Neural cell (in vitro differentiated cells): ENCODE results near the gene GATB. TPM values are rescaled to one million over a fixed set of nuclear protein-coding genes. Genes with fewer than 3 reads are reported as not detected.
"Not testable (repeated sequence)": the region's sequence is repeated elsewhere in the genome, so short reads cannot be mapped to it uniquely, and the experiment has no call there.

Source experiments
- H2AFZ ChIP-seq: fragments of 200-600, 300-800 bp; sonication (generic), shearing (Covaris generic); 2 replicates; pipeline ENCODE4 v1.6.0; 2014; ENCODE audit warnings: low read depth, mild to moderate bottlenecking, antibody characterized with exemption, low read length, moderate library complexity
- H3F3A ChIP-seq: fragments of 200-600 bp; shearing (Covaris generic); 2 replicates; pipeline ENCODE4 v1.6.1; 2016; ENCODE audit warnings: mild to moderate bottlenecking, moderate library complexity, mixed read lengths, antibody characterized with exemption, low read length; ENCODE audit not compliant: insufficient read depth, poor library complexity, severe bottlenecking
- H3K27ac ChIP-seq: fragments of 200-600, 300-800 bp; sonication (generic), shearing (Covaris generic); 2 replicates; pipeline ENCODE4 v1.5.1; 2014; ENCODE audit warnings: mild to moderate bottlenecking, low read length, moderate library complexity
- H3K27me3 ChIP-seq: fragments of 300-800, 200-600 bp; sonication (generic), shearing (Covaris generic); 2 replicates; pipeline ENCODE4 v1.6.0; 2014; ENCODE audit warnings: mild to moderate bottlenecking, low read depth, low read length, moderate library complexity; ENCODE audit not compliant: insufficient read depth
- H3K36me3 ChIP-seq: fragments of 300-800, 200-600 bp; sonication (generic), shearing (Covaris generic); 2 replicates; pipeline ENCODE4 v1.5.1; 2014; ENCODE audit warnings: mild to moderate bottlenecking, antibody characterized with exemption, low read length, moderate library complexity; ENCODE audit not compliant: insufficient read depth
- H3K4me2 ChIP-seq: fragments of 300-800, 200-600 bp; sonication (generic), shearing (Covaris generic); 2 replicates; pipeline ENCODE4 v1.6.0; 2014; ENCODE audit warnings: mild to moderate bottlenecking, low read length
- H3K4me3 ChIP-seq: fragments of 300-800, 200-600 bp; sonication (generic), shearing (Covaris generic); 2 replicates; pipeline ENCODE4 v1.5.1; 2014; ENCODE audit warnings: mild to moderate bottlenecking, low read length, moderate library complexity
- H3K79me2 ChIP-seq: fragments of 200-600 bp; shearing (Covaris generic); replicated peaks from 2 replicates; pipeline ENCODE4 v1.6.0; 2014; ENCODE audit warnings: mild to moderate bottlenecking, low read length, moderate library complexity; ENCODE audit not compliant: insufficient read depth
- H3K9ac ChIP-seq: fragments of 300-800, 200-600 bp; sonication (generic), shearing (Covaris generic); 2 replicates; pipeline ENCODE4 v1.6.1; 2016; ENCODE audit warnings: mild to moderate bottlenecking, low read length, mixed read lengths
- H3K9me2 ChIP-seq: fragments of 200-600 bp; shearing (Covaris generic); 2 replicates; pipeline ENCODE4 v1.6.1; 2016; ENCODE audit warnings: mild to moderate bottlenecking, low read length, mixed read lengths; ENCODE audit not compliant: insufficient read depth
- H3K9me3 ChIP-seq: fragments of 200-600, 300-800 bp; sonication (generic), shearing (Covaris generic); 2 replicates; pipeline ENCODE4 v1.6.1; 2016; ENCODE audit warnings: mild to moderate bottlenecking, mixed run types, low read length, moderate library complexity, mixed read lengths
- H4K20me1 ChIP-seq: fragments of 200-600 bp; shearing (Covaris generic); 2 replicates; pipeline ENCODE4 v1.6.1; 2016; ENCODE audit warnings: mild to moderate bottlenecking, mixed run types; ENCODE audit not compliant: insufficient read depth
- CTCF ChIP-seq: fragments of 450-650 bp; IDR thresholded peaks from 2 replicates; pipeline ENCODE4 v1.5.1; 2014; ENCODE audit warnings: antibody characterized with exemption, mild to moderate bottlenecking, moderate library complexity; ENCODE audit not compliant: poor library complexity, severe bottlenecking
- EP300 ChIP-seq: fragments of 450-650 bp; conservative IDR thresholded peaks from 2 replicates; pipeline ENCODE4 v1.6.1; 2014; ENCODE audit warnings: antibody characterized with exemption, mild to moderate bottlenecking, moderate library complexity; ENCODE audit not compliant: poor library complexity, severe bottlenecking
- EZH2 ChIP-seq: fragments of 200-600, 300-800 bp; shearing (Covaris generic), sonication (generic); IDR thresholded peaks from 2 replicates; pipeline ENCODE4 v1.6.1; 2014; ENCODE audit warnings: antibody characterized with exemption, low read length, borderline replicate concordance, mild to moderate bottlenecking; ENCODE audit not compliant: insufficient read depth, poor library complexity, severe bottlenecking
- MXI1 ChIP-seq: fragments of 450-650 bp; conservative IDR thresholded peaks from 2 replicates; pipeline ENCODE4 v1.6.1; 2014; ENCODE audit warnings: antibody characterized with exemption, mild to moderate bottlenecking; ENCODE audit not compliant: poor library complexity, severe bottlenecking
- POLR2AphosphoS5 ChIP-seq: IDR thresholded peaks from 2 replicates; pipeline ENCODE4 v1.6.1; 2012
- RAD21 ChIP-seq: fragments of 450-650 bp; conservative IDR thresholded peaks from 2 replicates; pipeline ENCODE4 v1.6.1; 2014; ENCODE audit warnings: antibody characterized with exemption, mild to moderate bottlenecking, moderate library complexity
- REST ChIP-seq: IDR thresholded peaks from 2 replicates; pipeline ENCODE4 v1.6.1; 2012; ENCODE audit warnings: borderline replicate concordance
- SMC3 ChIP-seq: fragments of 450-650 bp; conservative IDR thresholded peaks from 2 replicates; pipeline ENCODE4 v1.6.1; 2014; ENCODE audit warnings: antibody characterized with exemption, mild to moderate bottlenecking, moderate library complexity; ENCODE audit not compliant: poor library complexity
- TAF1 ChIP-seq: IDR thresholded peaks from 2 replicates; pipeline ENCODE4 v1.6.1; 2012; ENCODE audit warnings: low read depth
- polyA plus RNA-seq: library from polyadenylated mRNA; depleted of rRNA; stranded (reverse); fragments of >200 nt; gene quantifications from 2 replicates; pipeline ENCODE4 v1.2.3, GENCODE V29; 2014

Gene GATB
- polyA plus RNA-seq, 1 donor from 2014 or later = 15.3 TPM

- Histone ChIP-seq H3K4me3 (no peak overlapping the region), H3K9me3 (no peaks in the 10 kb centered on the region), H2AFZ (no peak overlapping the region), H3K36me3 (no peaks in the 10 kb centered on the region), H3K27ac (no peak overlapping the region), H4K20me1 (no peaks in the 10 kb centered on the region), H3K4me2 (no peak overlapping the region), H3K27me3 (no peaks in the 10 kb centered on the region), H3K79me2 (no peaks in the 10 kb centered on the region), H3F3A (no peaks in the 10 kb centered on the region), H3K9ac (no peak overlapping the region), H3K9me2 (no peaks in the 10 kb centered on the region)
- no peak for TF ChIP-seq REST
- TF ChIP-seq SMC3 = no peak
- no peak for TF ChIP-seq RAD21
- TF ChIP-seq POLR2AphosphoS5 = no peak
- no peak for TF ChIP-seq CTCF
- TF ChIP-seq EP300 = no peak
- no peak for TF ChIP-seq EZH2
- no peak for TF ChIP-seq TAF1
- no peak for TF ChIP-seq MXI1
Measured at GRCh38 chr4:151743128-151743854, 17.5 kb downstream of the GATB start.

- Histone ChIP-seq H3K4me3 (no peak overlapping the region), H3F3A (no peaks in the 10 kb centered on the region), H3K9ac (no peak overlapping the region), H3K9me2 (no peaks in the 10 kb centered on the region), H3K36me3 (no peaks in the 10 kb centered on the region), H3K27me3 (no peaks in the 10 kb centered on the region), H3K9me3 (no peaks in the 10 kb centered on the region), H3K27ac (no peak overlapping the region), H3K79me2 (no peaks in the 10 kb centered on the region), H4K20me1 (no peaks in the 10 kb centered on the region), H2AFZ (no peak overlapping the region), H3K4me2 (no peak overlapping the region)
- TF ChIP-seq TAF1 (no peak), REST (no peak), EZH2 (no peak), SMC3 (no peak), CTCF (no peak), EP300 (no peak)
Measured at GRCh38 chr4:151738720-151739517, 21.9 kb downstream of the GATB start.

- H3K79me2 ChIP-seq, H3K9me2 ChIP-seq, H3K9ac ChIP-seq, H2AFZ ChIP-seq, H3F3A ChIP-seq, H4K20me1 ChIP-seq, H3K36me3 ChIP-seq, H3K27ac ChIP-seq, H3K4me3 ChIP-seq, H3K4me2 ChIP-seq, H3K9me3 ChIP-seq, H3K27me3 ChIP-seq: not testable (repeated sequence)
Measured at GRCh38 chr4:151736852-151737251, 24.0 kb downstream of the GATB start.
